HG02642 (cell line): ENCODE data around the gene CRELD2.

Experiments used
- ATAC-seq: cut with Tn5 transposase; IDR thresholded peaks from one replicate; pipeline ENCODE4 v1.9.1; 2021; ENCODE audit warnings: mild to moderate bottlenecking; ENCODE audit not compliant: unreplicated experiment, poor library complexity

The CRELD2 gene

GRCh38 chr22:49910229-49911155, 7.9 kb upstream of the CRELD2 start:
- ATAC-seq: no peak

GRCh38 chr22:49911881-49912625, 6.4 kb upstream of the CRELD2 start:
- no peak for ATAC-seq

- no peak for ATAC-seq
These were observed 5.4 kb upstream of the CRELD2 start for GRCh38 chr22:49913026-49913425.

- ATAC-seq: no peak
These were observed 5.0 kb upstream of the CRELD2 start for GRCh38 chr22:49913446-49913845.

- no peak for ATAC-seq
These were observed 4.2 kb upstream of the CRELD2 start for GRCh38 chr22:49914256-49914655.

- ATAC-seq: no peak
These were observed 2.8 kb upstream of the CRELD2 start for GRCh38 chr22:49915610-49916009.

- no peak for ATAC-seq
These were observed 1.6 kb upstream of the CRELD2 start for GRCh38 chr22:49916831-49917230.

- ATAC-seq: no peak
These were observed 762 bp downstream of the CRELD2 start for GRCh38 chr22:49918911-49919881.

GRCh38 chr22:49920859-49921258, 2.4 kb downstream of the CRELD2 start:
- ATAC-seq: no peak

- no peak for ATAC-seq
These were observed 3.3 kb downstream of the CRELD2 start for GRCh38 chr22:49921508-49922278.

- ATAC-seq: no peak
These were observed 4.0 kb downstream of the CRELD2 start for GRCh38 chr22:49922484-49922883.

GRCh38 chr22:49922926-49923325, 4.5 kb downstream of the CRELD2 start:
- ATAC-seq: no peak

GRCh38 chr22:49923445-49923844, 5.0 kb downstream of the CRELD2 start:
- ATAC-seq: no peak

GRCh38 chr22:49924113-49924833, 5.8 kb downstream of the CRELD2 start:
- ATAC-seq: no peak

- ATAC-seq: no peak
These were observed 7.2 kb downstream of the CRELD2 start for GRCh38 chr22:49925525-49926128.

- ATAC-seq: no peak
These were observed 8.5 kb downstream of the CRELD2 start for GRCh38 chr22:49926916-49927315.

GRCh38 chr22:49927483-49928184, 9.2 kb downstream of the CRELD2 start:
- ATAC-seq: no peak

- ATAC-seq: no peak
These were observed 9.7 kb downstream of the CRELD2 start for GRCh38 chr22:49928185-49928495.
